Keratinocyte (primary cell): Measurements from ENCODE around the gene GAD2. TPM values are rescaled to one million over a fixed set of nuclear protein-coding genes. Genes with fewer than 3 reads are reported as not detected.

Experiments used
- DNase-seq: peaks from one replicate; pipeline ENCODE4 v3.0.0-alpha.2; 2011; ENCODE audit warnings: low read depth, missing footprints, low spot score
- FAIRE-seq: peaks from 2 replicates; lab custom pipeline; 2011; peaks lifted over from hg19 to GRCh38; lab: Jason Lieb, UNC
- H2AFZ ChIP-seq: 2 replicates; pipeline ENCODE4 v1.6.0; 2012; ENCODE audit warnings: low read length, control low read depth, inconsistent platforms; ENCODE audit not compliant: control insufficient read depth
- H3K27ac ChIP-seq: 2 replicates; pipeline ENCODE4 v1.5.1; 2011; ENCODE audit warnings: low read length; ENCODE audit not compliant: control insufficient read depth, insufficient read depth
- H3K27me3 ChIP-seq: 3 replicates; pipeline ENCODE4 v1.6.0; 2011; ENCODE audit warnings: low read length; ENCODE audit not compliant: control insufficient read depth, insufficient read depth; ENCODE audit errors: extremely low read depth
- H3K36me3 ChIP-seq, 2 experiments: 2 replicates in 1 of 2; 3 replicates in 1 of 2; pipeline ENCODE4 v1.5.1; 2011; ENCODE audit warnings: low read length in 2 of 2, mild to moderate bottlenecking in 1 of 2; ENCODE audit not compliant: control insufficient read depth in 2 of 2, insufficient read depth in 2 of 2; ENCODE audit errors: extremely low read depth in 1 of 2
- H3K4me1 ChIP-seq: 3 replicates; pipeline ENCODE4 v1.5.1; 2011; ENCODE audit warnings: low read length; ENCODE audit not compliant: control insufficient read depth, insufficient read depth; ENCODE audit errors: extremely low read depth
- H3K4me2 ChIP-seq: 3 replicates; pipeline ENCODE4 v1.6.0; 2011; ENCODE audit warnings: low read depth, low read length; ENCODE audit not compliant: control insufficient read depth, insufficient read depth; ENCODE audit errors: extremely low read depth
- H3K4me3 ChIP-seq, 3 experiments: fragments of 200-600 bp in 1 of 3; sonication (generic) in 1 of 3; 2 replicates in 2 of 3; 3 replicates in 1 of 3; pipeline ENCODE4 v1.5.1; 2011 to 2016; ENCODE audit warnings: low read length in 3 of 3, mild to moderate bottlenecking in 3 of 3, control low read depth in 2 of 3, inconsistent platforms in 1 of 3, low read depth in 1 of 3, mixed read lengths in 1 of 3, mixed run types in 1 of 3, moderate library complexity in 1 of 3; ENCODE audit not compliant: control insufficient read depth in 2 of 3, insufficient read depth in 2 of 3; ENCODE audit errors: extremely low read depth in 1 of 3
- H3K79me2 ChIP-seq: 2 replicates; pipeline ENCODE4 v1.6.0; 2012; ENCODE audit warnings: low read length; ENCODE audit not compliant: control insufficient read depth, insufficient read depth
- H3K9ac ChIP-seq: 3 replicates; pipeline ENCODE4 v1.6.0; 2011; ENCODE audit warnings: low read length; ENCODE audit not compliant: control insufficient read depth, insufficient read depth; ENCODE audit errors: extremely low read depth
- H3K9me1 ChIP-seq: 3 replicates; pipeline ENCODE4 v1.6.0; 2011; ENCODE audit warnings: low read length; ENCODE audit not compliant: control insufficient read depth, insufficient read depth; ENCODE audit errors: extremely low read depth
- H3K9me3 ChIP-seq: 2 replicates; pipeline ENCODE4 v1.5.1; 2012; ENCODE audit warnings: low read depth, low read length; ENCODE audit not compliant: control insufficient read depth
- H4K20me1 ChIP-seq: 3 replicates; pipeline ENCODE4 v1.6.0; 2011; ENCODE audit warnings: low read length; ENCODE audit not compliant: control insufficient read depth, insufficient read depth; ENCODE audit errors: extremely low read depth
- CTCF ChIP-seq, 3 experiments: IDR thresholded peaks in 1 of 3; conservative IDR thresholded peaks in 1 of 3; optimal IDR thresholded peaks in 1 of 3; 2 replicates in 2 of 3; 3 replicates in 1 of 3; pipeline versions ENCODE3 to v1.5.1; 2011; ENCODE audit warnings: low read length in 3 of 3, mild to moderate bottlenecking in 3 of 3, moderate library complexity in 2 of 3, control low read depth in 1 of 3, inconsistent platforms in 1 of 3; ENCODE audit not compliant: insufficient read depth in 2 of 3; ENCODE audit errors: extremely low read depth in 1 of 3
- EZH2 ChIP-seq: IDR thresholded peaks from one replicate; pipeline ENCODE4 v1.6.1; 2012; ENCODE audit warnings: inconsistent platforms, mild to moderate bottlenecking, low read length, moderate library complexity
- dilution Hi-C: fragments of 300-500 bp; cut with MboI; formaldehyde crosslinking; loops from one replicate; pipeline ENCODE4 v1.7.0; 2020; ENCODE audit warnings: low sequenced_read_pairs; ENCODE audit not compliant: extremely low pct_ligation_motif_present
- polyA plus RNA-seq, 5 experiments: library from polyadenylated mRNA; depleted of rRNA in 3 of 5; stranded (reverse) in 3 of 5; stranded (forward) in 1 of 5; unstranded in 1 of 5; fragments of >200 nt; gene quantifications; 1 replicate in 1 of 5; 2 replicates in 3 of 5; 3 replicates in 1 of 5; pipeline versions ENCODE4 v1.2.1 to v1.2.3, GENCODE V29; 2011 to 2012; ENCODE audit warnings: missing spikeins in 2 of 5, low read depth in 1 of 5, low replicate concordance in 1 of 5

GAD2 gene
- polyA plus RNA-seq, 1 donor (not counting 4 experiments of a cell fraction or from before 2014, with no cell fraction given), result not detected

- Histone ChIP-seq H3K4me3 (no peak overlapping the region), H3K36me3 (no peaks in the 10 kb centered on the region), H3K4me2 (no peak overlapping the region), H3K9me1 (no peaks in the 10 kb centered on the region), H3K9ac (no peak overlapping the region), H4K20me1 (no peaks in the 10 kb centered on the region), H3K27ac (no peak overlapping the region), H3K9me3 (peaks cover 3% of the 10 kb centered on the region), H3K4me1 (no peaks in the 10 kb centered on the region), H3K79me2 (no peaks in the 10 kb centered on the region), H3K27me3 (no peaks in the 10 kb centered on the region), H2AFZ (no peak overlapping the region)
- dilution Hi-C loops, result no loop called here
- FAIRE-seq, result no peak
- TF ChIP-seq CTCF (optimal IDR thresholded peaks at IDR 0.05 in 1 of 3, IDR thresholded peaks at IDR 0.05 in 1 of 3, conservative IDR thresholded peaks at IDR 0.05 in 1 of 3; ENCODE audit: extremely low read depth in 1 of 3, insufficient read depth in 2 of 3, low read length in 3 of 3) (no peak), EZH2 (no peak)
- no peak for DNase-seq
These were observed 73.7 kb downstream of the GAD2 start for GRCh38 chr10:26290236-26290635.

- TF ChIP-seq EZH2 (no peak), CTCF (optimal IDR thresholded peaks at IDR 0.05 in 1 of 3, IDR thresholded peaks at IDR 0.05 in 1 of 3, conservative IDR thresholded peaks at IDR 0.05 in 1 of 3; ENCODE audit: extremely low read depth in 1 of 3, insufficient read depth in 2 of 3, low read length in 3 of 3) (no peak)
These were observed 75.3 kb downstream of the GAD2 start for GRCh38 chr10:26291721-26292480.

More at GRCh38 chr10:26291721-26292480, 75.3 kb downstream of the GAD2 start:
- Histone ChIP-seq H3K4me2 (no peak overlapping the region), H3K9me1 (no peaks in the 10 kb centered on the region), H3K79me2 (no peaks in the 10 kb centered on the region), H3K4me3 (no peak overlapping the region), H3K27me3 (no peaks in the 10 kb centered on the region), H3K9me3 (peaks cover 3% of the 10 kb centered on the region), H3K36me3 (no peaks in the 10 kb centered on the region), H4K20me1 (no peaks in the 10 kb centered on the region), H3K9ac (no peak overlapping the region), H3K4me1 (no peaks in the 10 kb centered on the region), H2AFZ (no peak overlapping the region), H3K27ac (no peak overlapping the region)
- no peak for DNase-seq
- dilution Hi-C loops, result no loop called here
- no peak for FAIRE-seq
